Gastrocnemius medialis (tissue), 4 donors: ENCODE results near the gene NRDC.

Source experiments
- POLR2A ChIP-seq, 2 donors: fragments of 450-650 bp; IDR thresholded peaks; one replicate each; pipeline ENCODE4 v1.6.1; 2017; ENCODE audit warnings: antibody characterized with exemption in 2 of 2, mild to moderate bottlenecking in 2 of 2, moderate library complexity in 2 of 2
- TF ChIP-seq, protein P1 (sequence below), 5 experiments: fragments of 450-650 bp in 3 of 5; fragments of 200-600 bp in 2 of 5; sonication (generic) in 2 of 5; IDR thresholded peaks in 4 of 5; conservative IDR thresholded peaks in 1 of 5; 1 replicate in 4 of 5; 2 replicates in 1 of 5; pipeline ENCODE4 v1.5.1; 2016 to 2019; ENCODE audit warnings: antibody characterized with exemption in 5 of 5, mild to moderate bottlenecking in 3 of 5, moderate library complexity in 3 of 5

DNA sequence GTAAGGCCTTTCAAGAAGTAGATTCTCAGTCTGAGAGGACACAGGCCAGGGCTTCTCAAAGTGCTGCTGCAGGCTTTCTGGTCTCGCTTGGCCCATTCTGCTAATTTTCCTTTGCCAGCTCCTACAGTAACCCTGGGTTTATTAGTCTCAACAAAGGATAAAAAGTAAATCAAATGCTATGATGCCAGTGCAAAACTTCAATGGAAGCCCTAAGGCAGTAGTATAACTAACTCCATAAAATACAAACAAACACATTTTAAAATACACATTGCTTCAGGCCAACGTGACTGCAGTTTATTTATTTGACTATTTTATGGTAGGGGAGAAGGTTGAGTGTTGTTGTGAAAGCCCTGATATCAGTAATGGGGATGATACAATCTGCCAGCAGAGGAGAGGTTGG is 89.6 kb downstream of the NRDC start:
- TF ChIP-seq, protein P1, sequence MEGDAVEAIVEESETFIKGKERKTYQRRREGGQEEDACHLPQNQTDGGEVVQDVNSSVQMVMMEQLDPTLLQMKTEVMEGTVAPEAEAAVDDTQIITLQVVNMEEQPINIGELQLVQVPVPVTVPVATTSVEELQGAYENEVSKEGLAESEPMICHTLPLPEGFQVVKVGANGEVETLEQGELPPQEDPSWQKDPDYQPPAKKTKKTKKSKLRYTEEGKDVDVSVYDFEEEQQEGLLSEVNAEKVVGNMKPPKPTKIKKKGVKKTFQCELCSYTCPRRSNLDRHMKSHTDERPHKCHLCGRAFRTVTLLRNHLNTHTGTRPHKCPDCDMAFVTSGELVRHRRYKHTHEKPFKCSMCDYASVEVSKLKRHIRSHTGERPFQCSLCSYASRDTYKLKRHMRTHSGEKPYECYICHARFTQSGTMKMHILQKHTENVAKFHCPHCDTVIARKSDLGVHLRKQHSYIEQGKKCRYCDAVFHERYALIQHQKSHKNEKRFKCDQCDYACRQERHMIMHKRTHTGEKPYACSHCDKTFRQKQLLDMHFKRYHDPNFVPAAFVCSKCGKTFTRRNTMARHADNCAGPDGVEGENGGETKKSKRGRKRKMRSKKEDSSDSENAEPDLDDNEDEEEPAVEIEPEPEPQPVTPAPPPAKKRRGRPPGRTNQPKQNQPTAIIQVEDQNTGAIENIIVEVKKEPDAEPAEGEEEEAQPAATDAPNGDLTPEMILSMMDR (IDR thresholded peaks at IDR 0.05 in 4 of 5, conservative IDR thresholded peaks at IDR 0.05 in 1 of 5) = no peak
- no peak for TF ChIP-seq POLR2A (IDR thresholded peaks at IDR 0.05)
